DMS 273 treated with DMSO at 0.1 percent for 48 hours (cell line): ENCODE results near the gene FBXO48.
"Not testable (repeated sequence)": the region's sequence is repeated elsewhere in the genome, so short reads cannot be mapped to it uniquely, and the experiment has no call there.

Source experiments
- DNase-seq: peaks from one replicate; lab custom pipeline; 2025; lab: John Stamatoyannopoulos, UW

FBXO48 gene, protein sequence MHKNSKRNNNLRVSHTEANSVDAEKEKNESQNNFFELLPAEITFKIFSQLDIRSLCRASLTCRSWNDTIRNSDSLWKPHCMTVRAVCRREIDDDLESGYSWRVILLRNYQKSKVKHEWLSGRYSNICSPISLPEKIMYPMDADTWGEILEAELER

DNA sequence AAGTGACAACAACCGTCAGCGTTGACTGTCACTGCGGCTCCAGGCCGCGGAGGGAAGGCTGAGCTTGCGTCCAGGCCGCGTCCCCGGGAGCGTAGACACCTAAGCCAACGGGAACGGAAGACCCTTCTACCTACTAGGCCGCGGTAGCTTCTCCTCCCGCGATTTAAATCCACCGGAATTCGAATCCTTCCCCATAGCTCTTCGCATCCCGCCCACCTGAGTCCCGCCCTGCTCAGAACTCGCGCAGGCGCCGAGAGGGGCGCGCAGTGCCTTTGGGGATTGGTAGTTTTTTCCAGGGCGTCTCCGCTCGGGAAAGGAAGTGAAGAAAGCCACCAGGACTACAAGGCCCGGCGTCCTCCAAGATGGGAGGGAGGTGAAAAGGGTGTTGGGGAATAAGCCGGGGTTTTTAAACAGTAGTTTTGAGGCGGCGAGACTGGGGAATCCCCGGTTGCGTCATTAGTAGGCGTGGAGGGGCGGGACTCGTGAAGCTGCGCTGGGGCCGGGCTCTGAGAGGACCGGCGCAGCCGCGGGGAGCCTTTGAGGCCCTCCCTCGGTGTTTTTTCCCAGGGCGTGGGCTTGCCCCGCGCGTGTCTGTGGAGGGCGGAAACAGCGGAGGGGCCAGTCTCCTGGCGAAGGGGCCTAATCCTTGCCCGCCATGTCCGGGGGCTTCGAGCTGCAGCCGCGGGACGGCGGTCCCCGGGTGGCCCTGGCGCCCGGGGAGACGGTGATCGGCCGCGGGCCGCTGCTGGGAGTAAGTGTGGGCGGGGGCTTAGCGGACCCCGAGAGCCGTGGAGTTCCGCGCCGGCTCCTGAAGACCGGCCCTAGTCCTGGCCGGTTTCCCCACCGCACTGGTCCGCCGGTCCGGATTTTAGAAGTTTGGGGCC is at the start of gene FBXO48, which contains the start of gene APLF:
TSS of gene FBXO48 (minus strand) at position 218 of the 884 bp plus-strand sequence. CDS start 2,149 bp downstream, outside the sequence.
TSS of gene APLF (plus strand) at position 509 of the 884 bp plus-strand sequence. CDS start at position 656, 147 bp downstream.
- DNase-seq, result peak; percentile 97

DNA sequence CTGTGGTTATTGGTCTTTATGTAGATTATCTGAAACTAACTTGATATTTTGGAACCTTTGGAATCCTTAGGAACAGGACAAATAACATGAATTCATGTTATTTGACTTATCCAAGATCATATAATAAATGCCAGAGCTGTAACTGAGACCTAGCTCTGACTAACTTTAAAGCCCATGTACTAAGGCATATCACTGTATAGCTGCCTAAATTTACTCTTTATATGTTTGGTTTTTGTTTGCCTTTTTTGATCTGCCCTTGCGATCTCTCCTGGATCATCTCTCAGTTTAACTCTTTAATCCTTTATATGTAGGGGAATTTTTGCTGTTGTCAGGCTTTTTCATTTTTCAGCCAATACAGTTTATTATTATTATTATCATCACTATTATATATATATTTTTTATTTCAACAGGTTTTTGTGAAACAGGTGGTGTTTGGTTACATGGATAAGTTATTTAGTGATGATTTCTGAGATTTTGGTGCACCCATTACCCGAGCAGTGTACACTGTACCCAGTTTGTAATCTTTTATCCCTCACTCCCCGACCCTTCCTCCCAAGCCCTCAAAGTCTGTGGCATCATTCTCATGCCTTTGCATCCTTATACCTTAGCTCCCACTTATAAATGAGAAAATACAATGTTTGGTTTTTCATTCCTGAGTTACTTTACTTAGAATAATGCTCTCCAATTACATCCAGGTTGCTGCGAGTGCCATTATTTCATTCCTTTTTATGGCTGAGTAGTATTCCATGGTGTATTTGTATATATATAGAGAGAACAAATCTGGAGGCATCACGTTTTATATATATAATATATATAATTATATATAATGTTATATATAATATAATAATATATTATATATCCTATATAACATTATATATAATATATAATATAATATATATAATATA is 49.2 kb upstream of the FBXO48 start:
- DNase-seq, result no peak

DNA sequence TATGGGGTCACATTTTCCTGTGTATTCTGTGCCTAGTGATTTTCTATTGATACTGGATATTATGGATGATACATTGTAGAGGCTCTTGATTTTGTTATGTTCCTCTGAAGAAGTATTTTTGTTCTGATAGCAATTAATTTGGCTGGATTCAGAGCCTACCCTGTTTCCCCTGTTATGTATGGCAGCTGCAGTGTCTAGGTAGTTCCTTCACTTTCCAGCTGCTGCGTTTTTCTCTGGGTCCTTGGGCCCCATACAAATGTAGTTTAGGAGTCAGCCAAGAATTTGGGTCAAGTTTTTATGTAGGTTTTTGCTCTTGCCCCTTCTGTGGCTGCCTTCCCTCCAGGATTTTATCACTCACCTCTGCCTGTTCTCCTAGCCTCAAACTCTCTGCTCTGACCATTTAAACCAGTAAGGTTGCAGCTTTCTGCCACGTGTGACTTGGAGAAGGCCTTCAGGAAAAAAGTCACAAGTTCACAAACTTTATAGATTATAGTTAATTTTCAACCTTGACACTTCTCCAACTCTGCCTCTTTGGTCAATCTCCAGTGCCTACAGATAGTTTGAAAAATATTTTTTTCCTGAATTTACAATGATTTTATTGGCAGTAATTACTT is 47.3 kb upstream of the FBXO48 start:
- no peak for DNase-seq

DNA sequence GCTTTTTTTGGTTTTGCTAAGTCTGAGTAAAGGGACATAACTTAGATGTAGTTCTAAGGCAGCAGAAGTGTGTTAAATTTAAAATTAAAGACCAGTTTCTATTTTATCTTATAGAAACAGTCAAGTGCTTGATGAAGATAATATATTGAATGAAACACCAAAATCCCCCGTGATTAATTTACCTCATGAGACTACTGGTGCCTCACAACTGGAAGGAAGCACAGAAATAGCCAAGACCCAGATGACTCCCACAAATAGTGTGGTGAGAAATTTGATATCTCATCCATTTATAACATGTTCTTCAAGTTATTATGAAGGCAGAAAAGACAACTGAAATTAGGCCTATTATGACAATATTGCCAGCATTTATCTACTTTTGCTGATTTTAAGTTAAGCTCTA is 45.9 kb upstream of the FBXO48 start:
- no peak for DNase-seq

DNA sequence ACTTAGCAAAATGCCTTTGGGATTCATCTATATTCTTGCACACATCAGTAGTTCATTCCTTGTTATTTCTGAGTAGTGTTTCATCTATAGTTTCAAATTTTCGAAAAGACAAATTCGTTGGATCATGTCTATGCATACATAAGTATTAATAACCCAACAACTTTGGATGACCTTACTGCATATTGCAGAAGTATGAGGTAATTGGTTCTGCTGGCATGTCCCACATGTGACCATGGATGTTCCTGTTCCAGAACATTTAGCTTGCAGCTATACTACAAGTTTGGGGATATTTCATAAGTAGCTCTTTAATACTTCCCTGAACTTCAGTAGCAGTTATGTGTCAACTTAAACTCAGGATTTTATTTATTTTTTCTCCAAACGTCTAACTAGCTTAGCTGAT is 45.2 kb upstream of the FBXO48 start:
- peak; percentile 63 for DNase-seq

DNA sequence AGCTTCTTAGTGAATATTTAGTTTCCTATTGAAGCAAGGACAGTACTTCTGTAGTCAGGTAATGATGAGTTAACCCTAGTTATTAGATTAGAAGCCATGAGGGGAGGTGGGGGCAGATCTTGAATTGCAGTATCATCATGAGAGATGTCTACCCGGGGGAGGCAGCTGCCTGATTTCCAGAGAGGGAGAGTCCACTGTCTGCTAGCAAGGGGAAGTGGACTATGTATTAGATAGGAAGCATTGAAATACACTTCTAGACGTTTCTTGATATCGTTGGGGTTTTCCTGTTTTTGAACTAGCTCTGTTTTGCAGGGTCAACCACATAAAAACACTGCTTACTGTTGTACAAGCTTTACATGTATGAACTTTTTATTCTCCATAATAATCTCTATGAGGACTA is 39.1 kb upstream of the FBXO48 start:
- no peak for DNase-seq

DNA sequence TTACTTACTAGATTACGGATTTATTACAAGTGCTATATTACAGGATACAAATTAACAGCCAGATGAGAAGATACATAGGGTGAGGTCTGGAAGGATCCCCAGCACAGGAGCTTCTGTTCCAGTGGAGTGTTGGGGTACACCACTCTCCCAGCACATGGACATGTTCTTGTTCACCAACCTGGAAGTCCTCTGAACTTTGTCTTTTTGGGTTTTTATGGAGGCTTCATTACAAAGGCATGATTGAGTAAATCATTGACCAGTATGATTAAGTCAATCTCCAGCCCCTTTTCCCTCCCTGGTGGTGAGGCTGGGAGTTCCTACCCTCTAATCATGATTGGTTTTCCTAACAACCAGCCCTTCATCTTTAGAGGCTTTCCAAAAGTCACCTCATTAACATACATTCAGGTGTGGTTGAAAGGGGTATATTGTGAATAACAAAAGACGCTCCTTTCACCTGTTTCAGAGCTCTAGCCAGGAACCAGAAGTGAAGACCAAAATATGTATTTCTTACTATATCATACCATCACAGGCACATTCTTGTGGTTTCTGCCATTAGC is 38.6 kb upstream of the FBXO48 start:
- DNase-seq, result no peak

DNA sequence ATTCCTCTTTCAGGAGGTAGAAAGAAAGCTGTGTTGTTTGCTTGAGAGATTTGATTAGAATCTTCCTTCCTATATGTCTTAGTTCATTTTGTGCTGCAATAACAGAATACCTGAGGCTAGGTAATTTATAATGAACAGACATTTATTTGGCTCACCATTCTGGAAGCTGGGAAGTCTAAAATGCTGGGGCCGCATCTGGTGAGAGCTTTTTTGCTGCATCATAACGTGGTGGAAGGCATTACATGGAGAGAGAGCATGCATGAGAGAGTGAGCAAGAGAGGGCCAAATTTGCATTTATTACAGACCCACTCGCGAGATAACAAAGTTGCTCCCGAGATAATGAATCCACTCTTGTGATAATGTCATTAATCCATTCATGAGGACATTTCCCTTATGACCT is 34.7 kb upstream of the FBXO48 start:
- DNase-seq, result no peak

DNA sequence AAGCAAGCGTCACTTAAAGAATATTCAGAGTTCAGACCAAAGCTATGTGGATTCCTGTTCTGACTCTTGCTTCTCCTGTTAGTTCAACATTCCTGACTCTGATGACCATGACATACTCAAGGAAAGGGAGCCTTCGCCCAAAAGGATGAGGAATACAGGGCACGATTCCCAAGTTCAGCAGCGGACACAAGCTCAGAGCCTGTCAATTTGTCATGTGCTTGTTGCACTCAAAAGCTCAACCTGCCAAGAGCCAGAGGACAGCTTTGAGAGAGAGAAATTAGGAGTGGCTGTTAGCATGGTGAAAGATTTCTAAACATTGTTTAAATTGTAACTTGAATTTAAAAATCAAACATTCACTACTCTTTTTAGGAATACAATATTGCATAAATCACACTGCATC is 33.6 kb upstream of the FBXO48 start:
- no peak for DNase-seq

DNA sequence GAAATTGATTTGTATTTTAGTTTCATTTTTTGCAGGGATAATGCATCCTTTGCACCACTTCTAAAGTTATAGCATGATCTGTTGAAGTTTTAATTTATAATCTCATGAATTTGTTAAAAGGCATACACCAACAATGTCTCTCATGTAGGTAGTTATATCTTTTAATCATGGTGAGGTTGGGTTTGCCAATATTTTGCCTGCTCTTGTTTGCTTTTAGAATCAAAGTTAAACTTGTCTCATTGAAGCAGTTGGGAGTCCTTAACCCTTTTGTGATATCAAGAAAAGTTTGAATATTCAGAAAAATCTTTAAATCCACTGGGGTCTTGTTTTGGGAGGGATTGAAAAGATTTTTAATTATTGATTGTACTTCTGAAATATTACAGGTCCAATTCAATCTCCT is 32.0 kb upstream of the FBXO48 start:
- DNase-seq, result no peak

DNA sequence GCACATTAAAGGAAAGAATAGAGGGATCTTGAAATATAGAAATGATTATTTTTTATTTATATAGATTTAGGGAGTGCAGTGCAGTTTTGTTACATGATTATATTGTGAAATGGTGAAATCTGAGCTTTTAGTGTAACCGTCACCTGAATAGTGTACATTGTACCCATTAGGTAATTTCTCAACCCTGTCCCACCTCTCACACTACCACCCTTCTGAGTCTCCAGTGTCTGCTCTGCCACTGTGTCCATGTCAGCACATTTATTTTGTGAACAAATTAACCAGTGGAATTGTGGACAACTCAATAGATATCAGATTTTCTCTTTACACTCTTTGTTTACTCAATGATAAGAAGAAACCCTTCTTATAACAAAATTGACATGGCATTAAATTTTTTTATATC is 24.5 kb upstream of the FBXO48 start:
- DNase-seq, result no peak

DNA sequence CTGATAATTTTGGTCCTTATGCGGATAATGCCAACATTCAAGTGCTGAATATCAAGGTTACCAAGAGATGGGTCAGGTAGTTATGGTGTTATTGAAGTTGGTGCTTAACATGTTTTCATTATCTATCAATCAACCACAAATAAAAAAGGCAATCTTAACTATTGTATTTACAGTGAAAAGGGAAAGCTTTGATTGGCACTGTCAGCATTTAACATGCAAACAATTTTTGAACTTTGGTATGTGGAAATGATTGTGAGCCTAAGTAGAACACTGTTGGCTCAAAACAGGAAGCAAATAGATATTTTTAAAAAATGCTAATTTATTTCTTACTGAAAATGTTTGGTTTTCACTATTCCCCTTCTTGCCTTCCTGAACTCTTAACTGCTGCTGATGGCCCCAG is 22.2 kb upstream of the FBXO48 start:
- DNase-seq, result no peak

DNA sequence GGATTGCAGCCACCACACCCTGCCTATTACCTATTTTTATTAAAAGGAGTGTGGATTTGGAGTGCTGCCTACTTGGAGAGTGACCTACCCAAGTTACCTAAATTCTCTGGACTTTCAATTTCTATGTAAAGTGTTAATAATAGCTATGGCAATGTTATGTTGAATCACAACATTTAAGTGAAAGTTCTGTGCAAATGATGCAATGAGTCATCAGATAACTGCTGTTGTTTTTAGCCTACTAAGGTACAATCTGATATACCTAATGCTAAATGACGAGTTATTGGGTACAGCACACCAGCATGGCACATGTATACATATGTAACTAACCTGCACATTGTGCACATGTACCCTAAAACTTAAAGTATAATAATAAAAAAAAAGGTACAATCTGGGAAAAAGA is 21.5 kb upstream of the FBXO48 start:
- DNase-seq, result not testable (repeated sequence)

DNA sequence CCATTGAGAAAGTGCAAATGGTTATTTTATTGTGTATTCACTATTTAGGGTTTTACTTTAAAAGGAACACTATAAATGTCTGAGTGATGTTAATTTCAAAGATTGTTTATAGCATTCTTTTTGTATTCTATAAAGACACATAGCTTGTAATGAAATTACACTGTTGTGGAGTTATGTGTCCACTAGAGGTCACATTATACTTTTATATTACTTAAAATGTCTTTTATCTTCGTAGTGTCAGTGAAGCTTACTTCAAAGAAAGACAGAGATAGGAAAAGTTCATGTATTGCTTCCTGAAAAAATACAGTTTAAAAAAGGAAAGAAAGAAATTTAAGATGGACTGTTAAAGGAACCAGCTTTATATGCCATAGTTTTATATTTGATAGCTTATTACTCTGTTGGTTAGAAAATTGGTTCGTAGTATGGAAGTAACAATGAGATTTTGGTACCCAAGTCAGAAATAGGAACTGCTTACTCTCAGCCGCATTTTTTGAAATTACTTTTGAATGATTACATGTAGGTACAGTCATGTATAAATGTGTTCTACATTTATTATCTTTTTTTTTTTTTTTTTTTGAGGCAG is 20.8 kb upstream of the FBXO48 start:
- peak; percentile 12 for DNase-seq

DNA sequence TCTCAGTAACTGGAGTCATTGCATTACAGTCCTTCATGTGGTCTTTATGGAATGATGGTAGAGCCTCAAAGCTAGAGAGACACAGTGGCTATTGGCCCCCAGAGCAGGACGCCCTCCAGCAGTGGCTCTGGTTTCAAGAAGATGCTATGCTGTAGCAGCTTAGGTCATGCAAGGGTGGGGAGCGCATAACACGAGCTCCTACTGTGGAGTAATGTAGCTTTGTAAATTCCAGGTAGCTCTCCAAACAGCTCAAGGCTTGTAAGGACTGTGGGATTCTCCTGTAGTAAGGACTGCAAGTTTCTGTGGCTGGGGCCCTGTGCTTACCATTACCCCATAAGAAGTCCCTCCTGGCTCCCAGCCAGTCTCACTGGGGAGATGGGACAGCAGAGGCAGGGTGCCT is 15.9 kb upstream of the FBXO48 start:
- DNase-seq, result no peak

DNA sequence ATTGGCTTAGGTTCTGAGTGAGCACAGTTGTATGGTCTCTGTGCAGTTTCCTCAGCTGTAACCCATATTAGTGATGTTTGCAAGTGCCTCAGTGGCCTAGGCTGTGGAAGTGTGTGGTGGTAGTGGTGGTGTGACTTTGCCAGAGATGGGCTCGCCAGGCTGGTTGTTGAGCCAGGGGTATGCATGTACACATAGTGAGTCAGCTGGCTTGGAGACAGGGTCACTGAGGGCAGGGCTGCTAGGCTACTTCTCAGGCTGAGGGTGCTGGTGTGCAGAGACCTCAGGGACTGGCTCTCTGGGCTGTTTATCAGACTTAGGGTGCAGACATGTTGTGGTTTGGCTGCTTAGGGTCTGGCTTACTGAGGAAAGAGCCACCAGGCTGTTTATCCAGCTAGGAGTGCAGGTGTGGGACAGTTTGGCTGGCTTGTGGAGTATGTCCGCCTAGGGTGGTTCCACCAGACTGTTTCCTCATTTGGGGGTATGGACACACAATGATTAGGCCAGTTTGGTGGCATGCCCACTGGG is 15.3 kb upstream of the FBXO48 start:
- no peak for DNase-seq

DNA sequence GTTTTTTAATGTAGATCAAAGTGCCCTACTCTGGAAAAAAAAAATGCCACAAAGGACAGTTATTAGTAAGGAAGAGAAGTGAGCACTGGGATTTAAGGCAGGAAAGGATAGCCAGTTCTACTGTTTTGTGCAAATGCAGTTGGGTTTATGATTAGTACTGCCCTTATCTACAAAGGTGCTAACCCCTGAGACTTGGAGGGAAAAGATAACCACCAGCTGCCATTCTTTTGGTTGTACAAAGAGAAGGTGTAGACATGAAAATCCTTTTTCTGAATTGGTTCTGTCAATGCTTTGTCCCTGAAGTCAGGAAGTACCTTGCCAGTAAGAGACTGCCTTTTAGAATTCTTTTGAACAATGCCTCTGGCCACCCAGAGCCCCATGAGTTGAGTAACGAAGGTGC is 11.6 kb upstream of the FBXO48 start:
- DNase-seq, result no peak

DNA sequence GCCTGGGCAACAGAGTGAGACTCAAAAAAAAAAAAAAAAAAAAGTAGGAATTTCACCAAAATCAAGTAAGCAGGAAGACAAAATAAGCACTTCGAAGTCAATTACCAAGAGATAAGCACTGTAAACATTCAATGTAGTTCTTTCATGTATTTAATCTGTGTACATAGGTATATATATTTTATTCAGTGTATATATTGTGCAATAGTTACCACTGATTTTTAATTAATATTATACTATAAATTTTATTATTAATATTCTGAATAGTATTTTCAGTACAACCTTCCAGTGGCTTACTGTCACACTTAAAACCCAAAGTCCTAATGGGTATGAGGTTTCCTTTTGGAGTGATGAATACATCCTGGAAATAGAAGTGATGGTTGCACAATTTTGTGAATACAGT is 9.4 kb upstream of the FBXO48 start:
- no peak for DNase-seq

DNA sequence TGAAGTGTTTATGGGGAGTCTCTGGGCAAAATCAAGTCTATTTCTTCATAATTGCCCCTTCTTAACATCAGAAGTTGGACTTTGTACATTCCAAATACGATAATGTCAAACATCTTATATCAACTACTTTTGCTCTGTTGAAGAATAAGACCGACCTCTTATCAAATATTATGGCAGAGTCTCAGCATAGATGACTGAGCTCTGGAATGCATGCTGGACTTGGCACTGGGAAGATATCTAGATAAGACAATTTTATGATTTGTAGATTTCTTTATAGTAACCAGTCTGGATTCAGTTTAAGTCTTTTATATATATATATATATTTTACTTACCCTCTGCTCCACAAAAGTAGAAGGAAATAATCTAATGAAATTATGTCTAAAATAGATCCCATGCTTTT is 8.5 kb upstream of the FBXO48 start:
- DNase-seq, result no peak

DNA sequence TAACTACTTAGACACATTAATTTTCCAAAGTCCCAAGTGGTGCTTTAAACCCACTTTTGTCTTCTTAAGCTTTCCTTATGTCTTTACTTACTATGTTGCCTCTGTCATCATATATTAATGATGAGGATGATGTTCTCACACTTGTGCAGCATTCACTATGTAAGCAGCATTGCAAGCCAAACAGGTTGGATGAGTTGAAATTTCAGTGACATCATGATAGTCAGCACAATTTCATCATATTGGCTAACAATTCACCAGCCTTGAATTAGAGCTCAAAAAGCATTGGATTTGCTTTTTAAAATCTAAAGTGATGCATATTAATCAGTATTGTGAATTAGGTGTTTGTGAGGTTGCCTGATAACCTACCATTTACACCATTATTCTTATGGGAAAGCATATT is 8.0 kb upstream of the FBXO48 start:
- DNase-seq, result no peak

DNA sequence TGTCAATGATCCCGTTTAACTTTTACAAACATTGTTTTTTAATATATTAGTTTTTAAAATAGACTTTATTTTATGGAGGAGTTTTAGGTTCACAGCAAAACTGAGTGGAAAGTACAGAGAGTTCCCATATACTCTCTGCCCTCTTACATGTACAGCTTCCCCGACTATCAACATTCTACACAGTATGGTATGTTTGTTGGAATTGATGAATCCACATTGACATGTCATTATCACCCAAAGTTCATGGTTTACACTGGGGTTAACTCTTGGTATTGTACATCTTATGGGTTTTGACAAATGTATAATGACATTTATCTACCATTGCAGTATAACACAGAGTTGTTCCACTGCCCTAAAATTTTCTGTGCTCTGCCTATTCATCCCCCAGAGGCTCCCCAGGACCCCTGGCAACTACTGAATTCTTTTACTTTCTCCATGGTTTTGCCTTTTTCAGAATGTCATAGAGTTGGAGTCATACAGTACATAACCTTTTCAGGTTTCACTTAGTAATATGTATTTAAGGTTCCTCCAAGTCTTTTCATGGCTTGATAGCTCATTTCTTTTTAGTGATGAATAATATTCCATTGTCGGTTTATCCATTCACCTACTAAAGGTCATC is 5.8 kb upstream of the FBXO48 start:
- DNase-seq, result no peak
